Muscle of leg (tissue), 11 donors: ENCODE results near the gene LRFN2. TPM values are rescaled to one million over a fixed set of nuclear protein-coding genes. Genes with fewer than 3 reads are reported as not detected.

ENCODE experiments used
- DNase-seq: peaks from one replicate; pipeline ENCODE4 v3.0.0; 2013
- H3K27ac ChIP-seq: one replicate; pipeline ENCODE4 v1.5.1; 2013; ENCODE audit warnings: mild to moderate bottlenecking, low read length, control low read depth
- H3K27me3 ChIP-seq: one replicate; pipeline ENCODE4 v1.6.1; 2013; ENCODE audit warnings: low read length; ENCODE audit not compliant: control insufficient read depth, insufficient read depth
- H3K36me3 ChIP-seq: one replicate; pipeline ENCODE4 v1.6.1; 2013; ENCODE audit warnings: low read length; ENCODE audit not compliant: control insufficient read depth, insufficient read depth
- H3K4me1 ChIP-seq: one replicate; pipeline ENCODE4 v1.6.1; 2013; ENCODE audit warnings: low read length; ENCODE audit not compliant: control insufficient read depth, insufficient read depth
- H3K4me3 ChIP-seq: one replicate; pipeline ENCODE4 v1.5.1; 2013; ENCODE audit warnings: low read length, control low read depth
- H3K9me3 ChIP-seq: replicated peaks from 2 replicates; pipeline ENCODE4 v1.6.1; 2013; ENCODE audit warnings: low read depth, low read length; ENCODE audit not compliant: control insufficient read depth
- WGBS: methylation state at CpG from one replicate; pipeline ENCODE4 v1.1.5; 2013; ENCODE audit warnings: missing lambda C conversion rate; ENCODE audit not compliant: insufficient coverage; 5-methylcytosine and 5-hydroxymethylcytosine counted together
- polyA plus RNA-seq, 8 donors: library from polyadenylated mRNA; unstranded; fragments of 120-200 nt; gene quantifications; one replicate each; pipeline versions ENCODE4 v1.2.1 to v1.2.3, GENCODE V29; 2013; ENCODE audit warnings: inconsistent platforms in 1 of 8, low replicate concordance in 1 of 8; ENCODE audit not compliant: insufficient read length in 8 of 8, insufficient read depth in 1 of 8
- total RNA-seq: library from RNA; stranded (reverse); fragments of 120-200 nt; gene quantifications from one replicate; pipeline ENCODE4 v1.2.4, GENCODE V29; 2013

The LRFN2 gene
- total and polyA plus RNA-seq, 9 donors: 0.04 to 0.17 (median 0.08) TPM

GRCh38 chr6:40376113-40376650 lies 211.0 kb downstream of the LRFN2 start:
- DNase-seq: no peak
- no peaks in the 10 kb centered on the region for H3K36me3 ChIP-seq
- H3K27ac ChIP-seq: no peak overlapping the region
- H3K9me3 ChIP-seq: no peaks in the 10 kb centered on the region
- H3K4me1 ChIP-seq: no peaks in the 10 kb centered on the region
- no peak overlapping the region for H3K4me3 ChIP-seq
- H3K27me3 ChIP-seq: no peaks in the 10 kb centered on the region
- no CpG with 5 or more reads among the region's 1 CpG for WGBS

- DNase-seq: no peak
- H3K36me3 ChIP-seq: no peaks in the 10 kb centered on the region
- H3K9me3 ChIP-seq: no peaks in the 10 kb centered on the region
- H3K27me3 ChIP-seq: no peaks in the 10 kb centered on the region
- no peaks in the 10 kb centered on the region for H3K4me1 ChIP-seq
- no peak overlapping the region for H3K4me3 ChIP-seq
- H3K27ac ChIP-seq: no peak overlapping the region
Measured at GRCh38 chr6:40373267-40373666, 213.9 kb downstream of the LRFN2 start.

GRCh38 chr6:40371621-40372020 lies 215.5 kb downstream of the LRFN2 start:
- Histone ChIP-seq H3K4me3 (no peak overlapping the region), H3K27me3 (no peaks in the 10 kb centered on the region), H3K27ac (no peak overlapping the region), H3K9me3 (no peaks in the 10 kb centered on the region), H3K36me3 (no peaks in the 10 kb centered on the region), H3K4me1 (no peaks in the 10 kb centered on the region)
- DNase-seq: no peak
- no CpG with 5 or more reads among the region's 2 CpGs for WGBS

- H3K27me3 ChIP-seq: no peaks in the 10 kb centered on the region
- no peaks in the 10 kb centered on the region for H3K36me3 ChIP-seq
- whole genome bisulfite sequencing: no CpG with 5 or more reads among the region's 1 CpG
Measured at GRCh38 chr6:40371095-40371494, 216.1 kb downstream of the LRFN2 start.

GRCh38 chr6:40369891-40370290 lies 217.3 kb downstream of the LRFN2 start:
- no peak overlapping the region for H3K4me3 ChIP-seq
- H3K27me3 ChIP-seq: no peaks in the 10 kb centered on the region
- WGBS: no CpG with 5 or more reads among the region's 1 CpG
- H3K4me1 ChIP-seq: no peaks in the 10 kb centered on the region
- H3K9me3 ChIP-seq: no peaks in the 10 kb centered on the region
- H3K27ac ChIP-seq: no peak overlapping the region
- H3K36me3 ChIP-seq: no peaks in the 10 kb centered on the region
- no peak for DNase-seq

More at GRCh38 chr6:40371095-40371494, 216.1 kb downstream of the LRFN2 start:
- Histone ChIP-seq H3K27ac (no peak overlapping the region), H3K4me3 (no peak overlapping the region), H3K4me1 (no peaks in the 10 kb centered on the region), H3K9me3 (no peaks in the 10 kb centered on the region)
- DNase-seq: no peak

- H3K9me3 ChIP-seq: no peaks in the 10 kb centered on the region
- no peak for DNase-seq
- no peaks in the 10 kb centered on the region for H3K36me3 ChIP-seq
- H3K4me1 ChIP-seq: no peaks in the 10 kb centered on the region
- H3K27me3 ChIP-seq: no peaks in the 10 kb centered on the region
- WGBS: no CpG with 5 or more reads among the region's 2 CpGs
- H3K27ac ChIP-seq: no peak overlapping the region
- no peak overlapping the region for H3K4me3 ChIP-seq
Measured at GRCh38 chr6:40369042-40369441, 218.1 kb downstream of the LRFN2 start.

GRCh38 chr6:40362859-40363258 lies 224.3 kb downstream of the LRFN2 start:
- DNase-seq: no peak
- no peak overlapping the region for H3K27ac ChIP-seq
- H3K27me3 ChIP-seq: no peaks in the 10 kb centered on the region
- H3K36me3 ChIP-seq: no peaks in the 10 kb centered on the region
- no peak overlapping the region for H3K4me3 ChIP-seq
- H3K9me3 ChIP-seq: no peaks in the 10 kb centered on the region
- H3K4me1 ChIP-seq: no peaks in the 10 kb centered on the region
- 91% methylated on average over 3 of the region's 4 CpGs for WGBS

GRCh38 chr6:40359808-40360207 lies 227.4 kb downstream of the LRFN2 start:
- Histone ChIP-seq H3K27ac (no peak overlapping the region), H3K36me3 (no peaks in the 10 kb centered on the region), H3K4me1 (no peaks in the 10 kb centered on the region), H3K27me3 (no peaks in the 10 kb centered on the region), H3K4me3 (no peak overlapping the region), H3K9me3 (no peaks in the 10 kb centered on the region)
- WGBS: 56% methylated on average over 1 of the region's 2 CpGs
- DNase-seq: no peak

- 90% methylated on average over 3 of the region's 6 CpGs for WGBS
Measured at GRCh38 chr6:40358473-40359460, 228.4 kb downstream of the LRFN2 start.

GRCh38 chr6:40356242-40356910 lies 230.8 kb downstream of the LRFN2 start:
- Histone ChIP-seq H3K4me1 (peaks cover 18% of the 10 kb centered on the region), H3K27ac (no peak overlapping the region), H3K36me3 (no peaks in the 10 kb centered on the region), H3K4me3 (no peak overlapping the region), H3K27me3 (no peaks in the 10 kb centered on the region), H3K9me3 (no peaks in the 10 kb centered on the region)
- 0% methylated on average over 1 of the region's 2 CpGs for WGBS
- no peak for DNase-seq

More at GRCh38 chr6:40358473-40359460, 228.4 kb downstream of the LRFN2 start:
- DNase-seq: no peak
- Histone ChIP-seq H3K9me3 (no peaks in the 10 kb centered on the region), H3K4me3 (no peak overlapping the region), H3K36me3 (no peaks in the 10 kb centered on the region), H3K27me3 (no peaks in the 10 kb centered on the region), H3K4me1 (peaks cover 5% of the 10 kb centered on the region), H3K27ac (no peak overlapping the region)
